EH (cell line): ENCODE measurements around the gene FAM120B.

Experiments used
- DNase-seq: peaks from one replicate; pipeline ENCODE4 v3.0.0-alpha.2; 2015; ENCODE audit warnings: low read depth

Gene FAM120B

DNA sequence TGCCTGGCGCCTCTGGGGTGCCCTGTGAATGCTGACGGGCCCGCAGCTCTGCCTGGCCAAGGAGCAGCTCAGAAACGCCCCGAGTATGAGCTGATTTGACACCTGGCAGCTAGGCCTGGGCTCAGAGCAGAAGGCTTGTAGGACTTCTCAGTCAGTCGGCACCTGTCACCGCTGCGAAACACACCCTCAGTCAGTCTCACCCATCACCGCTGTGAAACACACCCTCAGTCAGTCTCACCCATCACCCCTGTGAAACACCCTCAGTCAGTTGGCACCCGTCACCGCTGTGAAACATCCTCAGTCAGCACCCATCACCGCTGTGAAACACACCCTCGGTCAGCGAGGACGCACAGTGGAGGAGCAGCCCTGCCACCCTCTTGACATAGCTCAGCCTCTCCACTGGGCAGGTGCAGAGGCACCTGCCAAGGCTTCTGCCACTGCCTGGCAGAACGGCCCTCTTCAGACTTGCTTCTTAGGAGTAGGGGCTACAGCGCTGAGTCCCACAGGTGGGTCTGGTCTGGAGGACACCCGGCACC lies 137.6 kb downstream of the FAM120B start:
- DNase-seq, result no peak

- no peak for DNase-seq
These were observed 138.3 kb downstream of the FAM120B start for GRCh38 chr6:170444811-170445211.

- DNase-seq, result no peak
These were observed 138.9 kb downstream of the FAM120B start for GRCh38 chr6:170445487-170445886.

- DNase-seq, result no peak
These were observed 139.4 kb downstream of the FAM120B start for GRCh38 chr6:170445971-170446370.

- no peak for DNase-seq
These were observed 140.4 kb downstream of the FAM120B start for GRCh38 chr6:170446841-170447560.

DNA sequence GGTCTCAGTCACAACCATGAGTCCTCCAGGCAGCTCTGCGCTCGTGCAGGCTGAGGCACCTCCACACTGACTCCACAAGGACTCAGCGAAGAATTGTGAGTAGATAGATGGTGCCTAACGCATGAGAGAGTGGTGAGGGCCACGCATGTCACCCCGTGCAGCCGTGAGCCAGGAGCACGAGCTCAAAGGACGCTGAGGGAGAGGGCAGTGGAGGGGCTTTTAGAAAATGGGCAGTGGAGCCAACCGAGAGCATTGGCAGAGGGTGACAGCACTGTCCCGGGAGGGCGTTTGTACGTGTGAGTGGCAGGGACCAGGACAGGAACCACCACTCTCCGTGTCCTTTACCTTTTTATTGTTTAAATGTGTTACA lies 141.0 kb downstream of the FAM120B start:
- no peak for DNase-seq

DNA sequence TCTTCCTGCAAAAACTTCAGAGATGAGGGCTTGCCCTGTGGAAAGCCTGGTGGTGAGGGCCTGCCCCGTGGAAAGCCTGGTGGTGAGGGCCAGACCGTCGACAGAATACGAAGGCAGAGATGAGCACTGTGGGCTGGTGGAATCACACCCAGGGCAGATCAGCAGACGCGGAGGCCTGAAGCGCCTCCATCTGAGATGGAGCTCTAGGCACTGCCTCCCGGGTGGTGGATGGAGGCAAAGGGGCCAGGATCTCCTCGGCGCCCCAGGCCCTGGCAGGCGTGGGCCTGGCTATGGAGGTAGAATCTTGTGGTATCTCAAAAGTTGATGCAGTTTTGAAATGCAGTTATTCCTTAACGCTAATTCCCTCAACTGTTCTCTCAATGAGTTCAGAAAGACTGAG lies 141.8 kb downstream of the FAM120B start:
- DNase-seq, result no peak

GRCh38 chr6:170448751-170449630 lies 142.4 kb downstream of the FAM120B start:
- DNase-seq, result peak; percentile 63

- no peak for DNase-seq
These were observed 143.5 kb downstream of the FAM120B start for GRCh38 chr6:170449835-170450753.

DNA sequence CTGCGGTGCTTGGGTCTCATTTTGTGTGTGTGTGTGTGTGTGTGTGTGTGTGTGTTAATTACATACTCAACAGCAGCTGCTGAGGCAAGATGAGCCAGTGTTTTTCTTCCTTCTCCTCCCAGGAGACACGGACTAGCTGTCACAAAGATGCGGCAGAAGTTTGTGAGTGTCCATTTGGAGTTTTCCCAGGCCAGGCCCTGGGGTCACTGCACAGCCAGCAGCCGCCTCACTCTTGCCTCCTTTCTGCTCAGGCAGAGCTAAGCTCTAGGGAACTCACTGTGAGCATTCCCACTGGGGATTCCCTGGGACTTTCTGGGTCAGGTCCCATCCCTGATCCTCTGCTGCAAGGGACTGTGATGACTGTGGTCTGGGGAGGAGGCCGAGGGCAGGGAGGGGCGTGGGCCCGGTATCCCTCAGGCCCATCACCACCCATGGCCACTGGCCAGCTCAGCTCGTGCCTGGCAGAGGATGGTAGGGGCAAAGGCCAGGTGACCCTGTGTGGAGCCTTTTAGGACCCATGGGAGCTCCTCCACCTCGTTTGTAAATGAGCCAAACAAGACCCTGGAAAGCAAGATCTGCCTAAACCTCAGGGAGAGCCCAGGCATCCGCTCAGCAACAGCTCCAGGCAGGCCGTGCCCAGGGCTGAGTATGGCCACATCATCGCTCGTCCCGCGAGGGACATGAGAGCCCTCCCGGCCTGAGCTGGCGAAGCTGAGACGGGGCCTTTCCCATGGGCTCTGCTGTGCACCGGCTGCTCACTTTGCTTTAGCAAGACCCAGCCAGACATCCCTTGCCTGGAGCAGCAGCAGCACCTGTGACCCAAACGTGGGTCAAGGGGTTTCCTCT lies 144.6 kb downstream of the FAM120B start:
- no peak for DNase-seq

GRCh38 chr6:170451762-170452651 lies 145.4 kb downstream of the FAM120B start:
- no peak for DNase-seq

- DNase-seq, result no peak
These were observed 146.4 kb downstream of the FAM120B start for GRCh38 chr6:170452767-170453545.

GRCh38 chr6:170453586-170454511 lies 147.3 kb downstream of the FAM120B start:
- DNase-seq, result no peak

GRCh38 chr6:170454512-170455285 lies 148.1 kb downstream of the FAM120B start:
- DNase-seq, result no peak

DNA sequence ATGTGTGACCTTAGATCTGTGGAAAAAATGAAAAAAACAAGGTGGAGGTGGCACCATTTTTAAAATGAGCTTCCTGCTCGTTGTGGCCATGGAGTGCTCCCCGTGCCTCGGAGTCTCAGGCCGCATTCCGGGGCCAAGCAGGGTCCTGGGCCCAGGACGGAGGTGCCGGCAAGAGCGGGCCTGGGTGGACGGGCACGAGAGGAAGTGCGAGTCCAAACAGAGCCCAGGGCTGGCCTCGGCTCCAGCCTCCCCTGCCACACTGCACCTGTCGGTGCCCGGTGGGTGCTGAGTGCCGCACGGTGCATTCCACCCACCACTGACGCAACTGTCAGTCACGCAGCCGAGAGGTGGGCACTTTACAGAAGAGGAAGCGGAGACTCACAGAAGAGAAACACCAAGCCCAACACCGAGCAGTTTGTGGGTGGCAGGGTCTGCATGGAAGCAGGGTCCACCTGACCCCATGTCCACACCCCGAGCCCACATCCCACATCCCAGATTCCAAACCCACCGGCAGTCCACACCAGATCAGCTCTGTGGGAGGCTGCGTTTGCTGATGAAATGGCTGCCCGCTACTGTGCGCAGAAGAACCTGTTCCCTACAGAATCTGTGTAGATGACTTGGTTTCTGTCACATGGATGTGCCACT lies 148.9 kb downstream of the FAM120B start:
- DNase-seq, result no peak

DNA sequence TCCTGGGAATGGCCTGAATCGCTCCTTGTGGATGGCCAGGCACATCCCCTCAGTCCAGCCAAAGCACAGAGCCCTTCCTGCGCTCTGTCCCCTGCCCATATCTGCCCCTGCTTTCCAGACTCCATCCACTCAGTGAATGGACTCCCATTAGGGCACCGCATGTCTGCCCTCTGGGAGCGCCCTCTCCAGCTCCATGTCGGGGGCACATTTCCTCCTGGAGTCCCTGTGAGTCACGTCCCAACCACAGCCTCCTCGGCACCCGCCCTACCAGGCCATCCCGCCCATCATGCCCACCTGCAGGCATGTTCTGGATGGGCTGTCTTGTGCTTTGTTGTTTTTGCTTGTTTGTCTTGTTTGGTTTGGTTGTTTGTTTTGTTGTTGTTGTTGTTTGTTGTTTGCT lies 149.8 kb downstream of the FAM120B start:
- no peak for DNase-seq
